MM.1S (cell line): ENCODE data around the gene MUC3A.
"Not testable (repeated sequence)": the region's sequence is repeated elsewhere in the genome, so short reads cannot be mapped to it uniquely, and the experiment has no call there.

ENCODE experiments used
- EZH2 ChIP-seq: fragments of 300-600 bp; sonication (generic); optimal IDR thresholded peaks from 2 replicates; pipeline ENCODE3; 2017; ENCODE audit warnings: low read depth, mild to moderate bottlenecking, antibody characterized with exemption, low read length, mixed read lengths
- TF ChIP-seq, protein P1 (sequence below): fragments of 300-600 bp; sonication (generic); IDR thresholded peaks from 2 replicates; pipeline ENCODE4 v1.5.1; 2016; ENCODE audit warnings: antibody characterized with exemption, low read length, mixed read lengths

DNA sequence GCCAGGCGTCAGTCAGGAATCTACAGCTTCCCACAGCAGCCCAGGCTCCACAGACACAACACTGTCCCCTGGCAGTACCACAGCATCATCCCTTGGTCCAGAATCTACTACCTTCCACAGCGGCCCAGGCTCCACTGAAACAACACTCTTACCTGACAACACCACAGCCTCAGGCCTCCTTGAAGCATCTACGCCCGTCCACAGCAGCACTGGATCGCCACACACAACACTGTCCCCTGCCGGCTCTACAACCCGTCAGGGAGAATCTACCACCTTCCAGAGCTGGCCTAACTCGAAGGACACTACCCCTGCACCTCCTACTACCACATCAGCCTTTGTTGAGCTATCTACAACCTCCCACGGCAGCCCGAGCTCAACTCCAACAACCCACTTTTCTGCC, 50.7 kb downstream of the MUC3A start:
- TF ChIP-seq, protein P1, sequence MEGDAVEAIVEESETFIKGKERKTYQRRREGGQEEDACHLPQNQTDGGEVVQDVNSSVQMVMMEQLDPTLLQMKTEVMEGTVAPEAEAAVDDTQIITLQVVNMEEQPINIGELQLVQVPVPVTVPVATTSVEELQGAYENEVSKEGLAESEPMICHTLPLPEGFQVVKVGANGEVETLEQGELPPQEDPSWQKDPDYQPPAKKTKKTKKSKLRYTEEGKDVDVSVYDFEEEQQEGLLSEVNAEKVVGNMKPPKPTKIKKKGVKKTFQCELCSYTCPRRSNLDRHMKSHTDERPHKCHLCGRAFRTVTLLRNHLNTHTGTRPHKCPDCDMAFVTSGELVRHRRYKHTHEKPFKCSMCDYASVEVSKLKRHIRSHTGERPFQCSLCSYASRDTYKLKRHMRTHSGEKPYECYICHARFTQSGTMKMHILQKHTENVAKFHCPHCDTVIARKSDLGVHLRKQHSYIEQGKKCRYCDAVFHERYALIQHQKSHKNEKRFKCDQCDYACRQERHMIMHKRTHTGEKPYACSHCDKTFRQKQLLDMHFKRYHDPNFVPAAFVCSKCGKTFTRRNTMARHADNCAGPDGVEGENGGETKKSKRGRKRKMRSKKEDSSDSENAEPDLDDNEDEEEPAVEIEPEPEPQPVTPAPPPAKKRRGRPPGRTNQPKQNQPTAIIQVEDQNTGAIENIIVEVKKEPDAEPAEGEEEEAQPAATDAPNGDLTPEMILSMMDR, result not testable (repeated sequence)
- not testable (repeated sequence) for TF ChIP-seq EZH2
